ENCODE data around the gene COL8A1.
"Not testable (repeated sequence)": the region's sequence is repeated elsewhere in the genome, so short reads cannot be mapped to it uniquely, and the experiment has no call there.

The COL8A1 gene

DNA sequence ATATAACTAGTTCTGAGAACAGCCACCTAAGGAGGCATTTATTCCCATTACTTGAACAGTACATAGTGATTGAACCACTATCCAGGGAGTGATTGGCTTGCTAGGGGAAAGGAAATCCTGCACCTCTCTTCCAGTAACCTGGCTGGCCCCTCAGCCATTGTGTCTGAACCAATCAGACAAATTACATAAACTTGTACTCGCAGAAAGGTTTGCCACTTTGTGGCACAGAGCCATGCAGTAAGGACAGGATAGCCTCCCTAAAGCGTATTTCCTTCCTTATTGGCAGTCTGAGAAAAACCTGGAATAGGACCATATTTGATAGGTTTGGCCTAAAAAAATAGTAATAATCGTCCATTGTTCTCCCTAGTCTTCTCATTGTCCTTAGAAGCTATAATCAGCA is 198.3 kb downstream of the COL8A1 start:
- H3K4me3 ChIP-seq (ENCODE audit: low read length): no peak overlapping the region
- no peak for DNase-seq (ENCODE audit: low read depth)
- TF ChIP-seq, protein P1, sequence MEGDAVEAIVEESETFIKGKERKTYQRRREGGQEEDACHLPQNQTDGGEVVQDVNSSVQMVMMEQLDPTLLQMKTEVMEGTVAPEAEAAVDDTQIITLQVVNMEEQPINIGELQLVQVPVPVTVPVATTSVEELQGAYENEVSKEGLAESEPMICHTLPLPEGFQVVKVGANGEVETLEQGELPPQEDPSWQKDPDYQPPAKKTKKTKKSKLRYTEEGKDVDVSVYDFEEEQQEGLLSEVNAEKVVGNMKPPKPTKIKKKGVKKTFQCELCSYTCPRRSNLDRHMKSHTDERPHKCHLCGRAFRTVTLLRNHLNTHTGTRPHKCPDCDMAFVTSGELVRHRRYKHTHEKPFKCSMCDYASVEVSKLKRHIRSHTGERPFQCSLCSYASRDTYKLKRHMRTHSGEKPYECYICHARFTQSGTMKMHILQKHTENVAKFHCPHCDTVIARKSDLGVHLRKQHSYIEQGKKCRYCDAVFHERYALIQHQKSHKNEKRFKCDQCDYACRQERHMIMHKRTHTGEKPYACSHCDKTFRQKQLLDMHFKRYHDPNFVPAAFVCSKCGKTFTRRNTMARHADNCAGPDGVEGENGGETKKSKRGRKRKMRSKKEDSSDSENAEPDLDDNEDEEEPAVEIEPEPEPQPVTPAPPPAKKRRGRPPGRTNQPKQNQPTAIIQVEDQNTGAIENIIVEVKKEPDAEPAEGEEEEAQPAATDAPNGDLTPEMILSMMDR (conservative IDR thresholded peaks at IDR 0.05; ENCODE audit: low read depth, low read length): no peak

DNA sequence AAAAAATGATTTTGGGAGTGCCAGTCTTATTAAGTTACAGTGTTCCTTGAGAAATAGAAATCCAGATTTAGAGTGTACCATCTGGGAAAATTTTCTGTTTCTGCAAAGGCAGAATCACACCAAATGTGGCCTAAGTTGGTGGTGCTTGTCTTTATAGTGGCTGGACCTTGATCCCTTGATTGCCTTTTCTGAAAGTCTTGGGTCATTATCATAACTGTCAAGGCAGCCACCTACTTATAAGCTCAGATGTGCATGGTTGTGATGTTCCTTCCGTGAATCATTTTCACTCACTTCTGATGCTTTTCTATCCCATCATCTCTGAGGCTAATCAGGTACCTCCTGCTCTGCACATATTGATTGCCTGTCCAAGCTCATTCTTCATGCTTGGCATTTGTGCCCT is 199.3 kb downstream of the COL8A1 start:
- H3K4me3 ChIP-seq (ENCODE audit: low read length): no peak overlapping the region
- TF ChIP-seq, protein P1 (conservative IDR thresholded peaks at IDR 0.05; ENCODE audit: low read depth, low read length): no peak
- DNase-seq (ENCODE audit: low read depth): no peak

DNA sequence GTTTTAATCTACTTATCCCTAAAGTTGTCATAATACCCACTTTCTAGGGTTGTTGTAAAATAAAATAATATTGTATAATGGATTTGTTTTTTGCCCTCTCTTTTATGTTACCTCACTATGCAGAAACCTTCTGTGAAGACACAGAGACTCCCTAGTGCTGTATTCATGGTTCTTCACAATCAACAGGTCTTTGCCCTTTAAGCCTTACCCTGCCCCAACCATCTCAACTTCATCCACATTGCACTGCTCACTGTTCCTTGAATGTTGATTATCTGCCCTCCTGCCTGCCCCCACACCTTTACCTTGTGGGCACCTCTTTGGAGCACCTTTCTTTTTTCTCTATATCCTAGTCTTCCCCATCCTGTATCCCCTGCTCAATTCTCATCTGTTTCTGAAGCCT is 200.4 kb downstream of the COL8A1 start:
- H3K4me3 ChIP-seq (ENCODE audit: low read length): no peak overlapping the region
- TF ChIP-seq, protein P1 (conservative IDR thresholded peaks at IDR 0.05; ENCODE audit: low read depth, low read length): no peak
- no peak for DNase-seq (ENCODE audit: low read depth)

DNA sequence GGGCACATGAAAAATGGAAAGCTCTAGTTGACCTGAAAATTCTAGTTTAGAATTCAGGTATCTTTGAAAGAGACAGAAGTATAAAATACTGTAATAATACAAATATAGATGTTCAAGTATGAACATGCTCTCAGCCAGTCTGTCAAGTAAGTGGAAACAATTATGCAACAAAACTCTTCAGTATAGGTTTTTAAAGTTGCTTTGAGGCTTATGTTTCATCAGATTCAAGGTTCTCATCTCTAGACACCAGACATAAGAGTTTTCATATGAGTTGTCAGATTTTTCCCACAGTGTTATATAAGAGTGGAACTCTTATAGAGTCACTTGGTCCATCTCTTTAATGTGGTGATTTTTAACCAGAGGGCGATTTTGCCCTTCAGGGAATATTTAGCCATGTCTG is 201.2 kb downstream of the COL8A1 start:
- no peak for DNase-seq (ENCODE audit: low read depth)
- TF ChIP-seq, protein P1 (conservative IDR thresholded peaks at IDR 0.05; ENCODE audit: low read depth, low read length): no peak

DNA sequence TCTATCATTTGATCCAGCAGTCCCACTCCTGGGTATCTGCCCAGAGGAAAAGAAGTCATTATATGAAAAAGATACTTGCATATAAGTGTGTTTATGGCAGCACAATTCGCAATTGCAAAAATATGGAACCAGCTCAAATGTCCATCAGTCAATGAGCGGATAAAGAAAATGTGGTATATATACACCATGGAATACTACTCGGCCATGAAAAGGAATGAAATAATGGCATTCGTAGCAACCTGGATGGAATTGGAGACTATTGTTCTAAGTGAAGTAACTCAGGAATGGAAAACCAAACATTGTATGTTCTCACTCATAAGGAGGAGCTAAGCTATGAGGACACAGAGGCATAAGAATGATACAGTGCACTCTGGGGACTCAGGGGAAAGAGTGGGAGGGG is 203.6 kb downstream of the COL8A1 start:
- not testable (repeated sequence) for DNase-seq (ENCODE audit: low read depth); H3K4me3 ChIP-seq (ENCODE audit: low read length)

More for the DNA sequence above, 201.2 kb downstream of the COL8A1 start:
- H3K4me3 ChIP-seq (ENCODE audit: low read length): no peak overlapping the region

DNA sequence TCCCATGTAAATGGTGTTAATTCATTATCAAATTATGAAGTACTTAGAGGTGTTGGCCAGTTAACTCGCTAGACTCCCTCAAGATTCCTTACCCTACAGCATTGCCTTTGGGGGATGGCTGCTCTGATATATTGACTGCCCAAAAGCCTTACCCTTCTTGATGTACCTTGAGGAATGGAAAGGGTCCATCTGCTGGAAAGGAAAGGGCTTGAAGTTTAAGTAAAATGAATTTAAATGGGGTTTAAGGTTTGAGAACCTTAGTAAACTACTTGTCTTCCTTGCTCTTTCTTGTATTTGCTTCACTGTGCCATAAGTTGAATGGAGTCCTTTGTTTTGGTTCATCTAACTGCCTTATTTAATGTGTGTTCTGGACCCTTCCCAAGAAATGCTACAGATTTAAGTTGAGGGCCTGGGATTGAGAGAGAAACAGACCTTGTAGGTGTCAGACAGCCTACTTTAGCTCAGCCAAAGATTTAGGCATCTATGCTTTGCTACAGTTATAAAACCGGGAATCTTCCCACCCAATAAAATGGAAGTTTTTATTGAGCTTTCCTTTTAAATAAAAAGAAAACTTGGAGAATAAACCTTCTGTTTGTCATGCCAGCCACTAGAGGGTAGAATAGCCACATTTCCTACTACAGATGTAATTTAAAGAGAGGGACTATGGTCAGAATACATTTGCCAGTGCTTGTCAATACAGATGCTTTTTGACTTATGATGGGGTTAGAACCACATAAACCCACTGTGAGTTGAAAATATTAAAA is 204.6 kb downstream of the COL8A1 start:
- DNase-seq (ENCODE audit: low read depth): no peak
- TF ChIP-seq, protein P1 (conservative IDR thresholded peaks at IDR 0.05; ENCODE audit: low read depth, low read length): peak; percentile 71
- no peak overlapping the region for H3K4me3 ChIP-seq (ENCODE audit: low read length)

DNA sequence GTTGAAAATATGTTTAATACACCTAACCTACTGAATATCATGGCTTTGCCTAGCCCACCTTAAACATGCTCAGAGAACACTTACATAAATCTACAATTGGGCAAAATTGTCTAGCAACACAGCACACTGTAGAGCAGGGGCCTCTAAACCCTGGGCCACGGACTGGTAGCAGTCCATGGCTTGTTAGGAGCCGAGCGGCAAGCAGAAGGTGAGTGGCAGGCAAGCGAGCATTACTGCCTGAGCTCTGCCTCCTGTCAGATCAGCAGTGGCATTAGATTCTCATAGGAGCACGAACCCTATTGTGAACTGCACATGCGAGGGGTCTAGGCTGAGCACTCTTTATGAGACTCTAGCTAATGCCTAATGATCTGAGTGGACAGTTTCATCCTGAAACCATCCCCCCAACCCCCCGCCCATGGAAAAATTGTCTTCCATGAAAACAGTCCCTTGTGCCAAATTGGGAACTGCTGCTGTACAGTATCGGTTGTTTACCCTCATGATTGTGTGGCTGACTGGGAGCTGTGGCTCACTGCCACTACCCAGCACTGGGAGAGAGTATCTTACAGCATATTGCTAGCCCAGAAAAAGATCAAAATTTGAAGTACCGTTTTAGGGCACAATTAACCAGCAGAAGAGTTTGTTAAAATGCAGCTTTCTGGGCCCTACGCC is 205.3 kb downstream of the COL8A1 start:
- TF ChIP-seq, protein P1 (conservative IDR thresholded peaks at IDR 0.05; ENCODE audit: low read depth, low read length): no peak
- no peak overlapping the region for H3K4me3 ChIP-seq (ENCODE audit: low read length)
- DNase-seq (ENCODE audit: low read depth): no peak
